Activated naive CD4-positive, alpha-beta T cell treated with anti-CD3 and anti-CD28 coated beads for 36 hours (primary cell): ENCODE data around the gene NTRK3. TPM values are rescaled to one million over a fixed set of nuclear protein-coding genes. Genes with fewer than 3 reads are reported as not detected.

Experiments
- CTCF ChIA-PET: fragments of 350-600 bp; sonication (Branson Sonifier 250); formaldehyde crosslinking; loops from one replicate; lab custom pipeline; 2021; ENCODE audit warnings: antibody characterized with exemption; lab: Charles Lee
- DNase-seq: peaks from one replicate; pipeline ENCODE4 v3.0.0-alpha.2; 2020
- H3K27ac Mint-ChIP-seq: one replicate; pipeline ENCODE4 v1.8.0; 2021; ENCODE audit warnings: mild to moderate bottlenecking, mixed read lengths
- H3K27me3 Mint-ChIP-seq: one replicate; pipeline ENCODE4 v1.8.0; 2021; ENCODE audit warnings: low read depth, mixed read lengths
- H3K36me3 Mint-ChIP-seq: one replicate; pipeline ENCODE4 v1.8.0; 2021; ENCODE audit warnings: low read depth, mixed read lengths
- H3K4me1 Mint-ChIP-seq: one replicate; pipeline ENCODE4 v1.8.0; 2021; ENCODE audit warnings: low read depth, mixed read lengths
- H3K4me3 Mint-ChIP-seq: one replicate; pipeline ENCODE4 v1.8.0; 2021; ENCODE audit warnings: mild to moderate bottlenecking, moderate library complexity, mixed read lengths
- H3K9me3 Mint-ChIP-seq: one replicate; pipeline ENCODE4 v1.8.0; 2021; ENCODE audit warnings: mixed read lengths
- intact Hi-C: fragments of 100-400 bp; cut with micrococcal nuclease; formaldehyde crosslinking; loops from one replicate; pipeline ENCODE4 v1.15.1; 2023
- total RNA-seq, 2 experiments: library from RNA; stranded (reverse); gene quantifications; one replicate each; pipeline ENCODE4 v1.2.3, GENCODE V29; 2021

The NTRK3 gene
- total RNA-seq, 2 experiments from 2014 or later: 0.95 to 1.4 TPM

GRCh38 chr15:87967951-87968350 is 288.6 kb downstream of the NTRK3 start:
- Mint-ChIP-seq H3K36me3 (no peaks in the 10 kb centered on the region), H3K4me1 (no peaks in the 10 kb centered on the region), H3K27ac (no peak overlapping the region), H3K9me3 (no peaks in the 10 kb centered on the region), H3K4me3 (no peak overlapping the region), H3K27me3 (no peaks in the 10 kb centered on the region)
- CTCF ChIA-PET: no interaction called here
- no peak for DNase-seq
- intact Hi-C loops: no loop called here

- H3K4me3 Mint-ChIP-seq: no peak overlapping the region
- intact Hi-C loops: no loop called here
- H3K27me3 Mint-ChIP-seq: no peaks in the 10 kb centered on the region
- no peak for DNase-seq
- no peaks in the 10 kb centered on the region for H3K9me3 Mint-ChIP-seq
- CTCF ChIA-PET: no interaction called here
- H3K4me1 Mint-ChIP-seq: no peaks in the 10 kb centered on the region
- no peak overlapping the region for H3K27ac Mint-ChIP-seq
- H3K36me3 Mint-ChIP-seq: no peaks in the 10 kb centered on the region
Measured at GRCh38 chr15:87965304-87965703, 291.2 kb downstream of the NTRK3 start.

- H3K4me3 Mint-ChIP-seq: no peak overlapping the region
- no peaks in the 10 kb centered on the region for H3K4me1 Mint-ChIP-seq
- H3K36me3 Mint-ChIP-seq: no peaks in the 10 kb centered on the region
- peaks cover 5% of the 10 kb centered on the region for H3K27me3 Mint-ChIP-seq
- H3K27ac Mint-ChIP-seq: no peak overlapping the region
- CTCF ChIA-PET: interaction anchor here (0.7 kb wide), 1 partner anchor 300 kb away, joined by 3 read pairs; no protein-coding TSS in a partner anchor
- H3K9me3 Mint-ChIP-seq: no peaks in the 10 kb centered on the region
- no peak for DNase-seq
- intact Hi-C loops: no loop called here
Measured at GRCh38 chr15:87962428-87962827, 294.1 kb downstream of the NTRK3 start.

GRCh38 chr15:87961851-87962420 is 294.6 kb downstream of the NTRK3 start:
- CTCF ChIA-PET: interaction anchor here (0.7 kb wide), 1 partner anchor 301 kb away, joined by 3 read pairs; no protein-coding TSS in a partner anchor
- H3K4me1 Mint-ChIP-seq: no peaks in the 10 kb centered on the region
- H3K36me3 Mint-ChIP-seq: no peaks in the 10 kb centered on the region
- no peak overlapping the region for H3K4me3 Mint-ChIP-seq
- intact Hi-C loops: no loop called here
- no peaks in the 10 kb centered on the region for H3K9me3 Mint-ChIP-seq
- H3K27me3 Mint-ChIP-seq: peaks cover 5% of the 10 kb centered on the region
- no peak for DNase-seq
- no peak overlapping the region for H3K27ac Mint-ChIP-seq

- Mint-ChIP-seq H3K9me3 (no peaks in the 10 kb centered on the region), H3K4me3 (no peak overlapping the region), H3K4me1 (no peaks in the 10 kb centered on the region), H3K27me3 (peaks cover 5% of the 10 kb centered on the region), H3K27ac (no peak overlapping the region), H3K36me3 (no peaks in the 10 kb centered on the region)
- DNase-seq: no peak
- intact Hi-C loops: no loop called here
- CTCF ChIA-PET: interaction anchor here (0.7 kb wide), 1 partner anchor 13 kb away, joined by 3 read pairs; no protein-coding TSS in a partner anchor
Measured at GRCh38 chr15:87959662-87960061, 296.9 kb downstream of the NTRK3 start.

GRCh38 chr15:87959080-87959479 is 297.5 kb downstream of the NTRK3 start:
- Mint-ChIP-seq H3K27ac (no peak overlapping the region), H3K4me3 (no peak overlapping the region), H3K27me3 (peaks cover 5% of the 10 kb centered on the region), H3K9me3 (no peaks in the 10 kb centered on the region), H3K4me1 (no peaks in the 10 kb centered on the region), H3K36me3 (no peaks in the 10 kb centered on the region)
- DNase-seq: no peak
- intact Hi-C loops: no loop called here
- CTCF ChIA-PET: interaction anchor here (0.7 kb wide), 1 partner anchor 13 kb away, joined by 3 read pairs; no protein-coding TSS in a partner anchor

GRCh38 chr15:87955284-87955909 is 301.1 kb downstream of the NTRK3 start:
- Mint-ChIP-seq H3K27ac (no peak overlapping the region), H3K4me3 (no peak overlapping the region)
- CTCF ChIA-PET: no interaction called here

GRCh38 chr15:87954793-87955192 is 301.7 kb downstream of the NTRK3 start:
- no peak for DNase-seq
- no peak overlapping the region for H3K27ac Mint-ChIP-seq
- H3K4me3 Mint-ChIP-seq: no peak overlapping the region
- H3K27me3 Mint-ChIP-seq: peaks cover 5% of the 10 kb centered on the region
- intact Hi-C loops: no loop called here
- no peaks in the 10 kb centered on the region for H3K9me3 Mint-ChIP-seq
- CTCF ChIA-PET: no interaction called here
- no peaks in the 10 kb centered on the region for H3K4me1 Mint-ChIP-seq
- H3K36me3 Mint-ChIP-seq: no peaks in the 10 kb centered on the region

More at GRCh38 chr15:87955284-87955909, 301.1 kb downstream of the NTRK3 start:
- no peaks in the 10 kb centered on the region for H3K4me1 Mint-ChIP-seq
- no peak for DNase-seq
- intact Hi-C loops: no loop called here
- no peaks in the 10 kb centered on the region for H3K36me3 Mint-ChIP-seq
- peaks cover 5% of the 10 kb centered on the region for H3K27me3 Mint-ChIP-seq
- no peaks in the 10 kb centered on the region for H3K9me3 Mint-ChIP-seq

GRCh38 chr15:87952736-87953287 is 303.7 kb downstream of the NTRK3 start:
- no peak overlapping the region for H3K4me3 Mint-ChIP-seq

GRCh38 chr15:87949575-87950223 is 306.8 kb downstream of the NTRK3 start:
- intact Hi-C loops: no loop called here
- no peak overlapping the region for H3K27ac Mint-ChIP-seq
- H3K36me3 Mint-ChIP-seq: no peaks in the 10 kb centered on the region
- DNase-seq: no peak
- no peaks in the 10 kb centered on the region for H3K27me3 Mint-ChIP-seq
- no peak overlapping the region for H3K4me3 Mint-ChIP-seq
- no peaks in the 10 kb centered on the region for H3K9me3 Mint-ChIP-seq
- H3K4me1 Mint-ChIP-seq: no peaks in the 10 kb centered on the region
- CTCF ChIA-PET: interaction anchor here (0.7 kb wide), 1 partner anchor 295 kb away, joined by 3 read pairs; no protein-coding TSS in a partner anchor

More at GRCh38 chr15:87952736-87953287, 303.7 kb downstream of the NTRK3 start:
- intact Hi-C loops: no loop called here
- Mint-ChIP-seq H3K36me3 (no peaks in the 10 kb centered on the region), H3K27ac (no peak overlapping the region), H3K27me3 (no peaks in the 10 kb centered on the region), H3K9me3 (no peaks in the 10 kb centered on the region), H3K4me1 (no peaks in the 10 kb centered on the region)
- CTCF ChIA-PET: no interaction called here
- no peak for DNase-seq

GRCh38 chr15:87949151-87949574 is 307.4 kb downstream of the NTRK3 start:
- Mint-ChIP-seq H3K27me3 (no peaks in the 10 kb centered on the region), H3K36me3 (no peaks in the 10 kb centered on the region), H3K4me3 (no peak overlapping the region), H3K27ac (no peak overlapping the region), H3K9me3 (no peaks in the 10 kb centered on the region), H3K4me1 (no peaks in the 10 kb centered on the region)
- intact Hi-C loops: no loop called here
- DNase-seq: no peak
- CTCF ChIA-PET: interaction anchor here (0.7 kb wide), 1 partner anchor 296 kb away, joined by 3 read pairs; no protein-coding TSS in a partner anchor

- CTCF ChIA-PET: interaction anchor here (0.7 kb wide), 1 partner anchor 189 kb away, joined by 3 read pairs; no protein-coding TSS in a partner anchor
- H3K36me3 Mint-ChIP-seq: no peaks in the 10 kb centered on the region
- H3K4me1 Mint-ChIP-seq: no peaks in the 10 kb centered on the region
Measured at GRCh38 chr15:87947560-87947959, 309.0 kb downstream of the NTRK3 start.

More at GRCh38 chr15:87947560-87947959, 309.0 kb downstream of the NTRK3 start:
- Mint-ChIP-seq H3K4me3 (no peak overlapping the region), H3K27ac (no peak overlapping the region), H3K27me3 (no peaks in the 10 kb centered on the region), H3K9me3 (no peaks in the 10 kb centered on the region)
- intact Hi-C loops: no loop called here
- no peak for DNase-seq
